Tibial nerve (tissue), 4 donors: ENCODE data around the gene G3BP2.

Experiments used
- CTCF ChIP-seq, 5 experiments: fragments of 200-600 bp in 3 of 5; fragments of 450-650 bp in 2 of 5; sonication (generic) in 3 of 5; IDR thresholded peaks; one replicate each; pipeline ENCODE4 v1.5.1; 2016 to 2019; ENCODE audit warnings: antibody characterized with exemption in 5 of 5, mild to moderate bottlenecking in 3 of 5, moderate library complexity in 2 of 5
- EP300 ChIP-seq, 2 donors: sonication (generic); formaldehyde crosslinking; IDR thresholded peaks; one replicate each; pipeline ENCODE4 v1.6.1; 2017; ENCODE audit warnings: antibody characterized with exemption in 2 of 2, mild to moderate bottlenecking in 1 of 2
- POLR2A ChIP-seq, 2 donors: fragments of 450-650 bp; IDR thresholded peaks; one replicate each; pipeline ENCODE4 v1.6.1; 2017; ENCODE audit warnings: antibody characterized with exemption in 2 of 2, mild to moderate bottlenecking in 2 of 2, moderate library complexity in 2 of 2

- TF ChIP-seq CTCF (IDR thresholded peaks at IDR 0.05), result no peak
- no peak for TF ChIP-seq POLR2A (IDR thresholded peaks at IDR 0.05)
- TF ChIP-seq EP300 (IDR thresholded peaks at IDR 0.05), result peak in 1 of 2 donors; percentile 48
These were observed 42.9 kb downstream of the G3BP2 start, which contains the start of gene CDKL2 for GRCh38 chr4:75630174-75630936.
